Thyroid gland (tissue), 4 donors: ENCODE results near the gene UBE3A. TPM values are rescaled to one million over a fixed set of nuclear protein-coding genes. Genes with fewer than 3 reads are reported as not detected.

Source experiments
- DNase-seq, 2 donors: peaks; one replicate each; pipeline ENCODE4 v3.0.0-alpha.2; 2019
- H3K27ac ChIP-seq, 3 donors: fragments of 200-600 bp; sonication (generic); 1 replicate in 2 of 3; 2 replicates in 1 of 3; pipeline ENCODE4 v1.5.1; 2016 to 2019; ENCODE audit warnings: mild to moderate bottlenecking in 1 of 3, moderate library complexity in 1 of 3
- H3K27me3 ChIP-seq: fragments of 200-600 bp; sonication (generic); one replicate; pipeline ENCODE4 v1.5.1; 2019
- H3K36me3 ChIP-seq, 2 donors: fragments of 200-600 bp; sonication (generic); one replicate each; pipeline ENCODE4 v1.5.1; 2016 to 2019
- H3K4me1 ChIP-seq, 2 donors: fragments of 200-600 bp; sonication (generic); one replicate each; pipeline ENCODE4 v1.5.1; 2017 to 2019
- H3K4me3 ChIP-seq, 3 donors: fragments of 200-600 bp; sonication (generic); replicated peaks in 1 of 3; 1 replicate in 2 of 3; 2 replicates in 1 of 3; pipeline ENCODE4 v1.5.1; 2016; ENCODE audit warnings: mild to moderate bottlenecking in 1 of 3
- H3K9me3 ChIP-seq: fragments of 200-600 bp; sonication (generic); one replicate; pipeline ENCODE4 v1.5.1; 2017
- POLR2A ChIP-seq, 2 donors: fragments of 450-650 bp; IDR thresholded peaks; one replicate each; pipeline ENCODE4 v1.6.1; 2017; ENCODE audit warnings: antibody characterized with exemption in 2 of 2, mild to moderate bottlenecking in 2 of 2, moderate library complexity in 1 of 2
- WGBS, 2 donors: methylation state at CpG; one replicate each; pipeline ENCODE4 v1.1.5; 2017; 5-methylcytosine and 5-hydroxymethylcytosine counted together
- intact Hi-C: fragments of 100-400 bp; cut with DNase I; formaldehyde crosslinking; loops from one replicate; pipeline ENCODE4 v1.15.1; 2023
- total RNA-seq, 4 donors: library from RNA; depleted of rRNA; stranded (reverse); fragments of >200 nt; gene quantifications; one replicate each; pipeline ENCODE4 v1.2.3, GENCODE V29; 2016
- TF ChIP-seq, protein P1 (sequence below), 6 experiments: fragments of 200-600 bp in 3 of 6; fragments of 450-650 bp in 3 of 6; sonication (generic) in 3 of 6; IDR thresholded peaks; one replicate each; pipeline ENCODE4 v1.5.1; 2016 to 2019; ENCODE audit warnings: antibody characterized with exemption in 6 of 6, mild to moderate bottlenecking in 2 of 6, inconsistent platforms in 1 of 6, moderate library complexity in 1 of 6

UBE3A gene
- total RNA-seq, 4 donors from 2014 or later, result 88.6 to 140 (median 106) TPM

DNA sequence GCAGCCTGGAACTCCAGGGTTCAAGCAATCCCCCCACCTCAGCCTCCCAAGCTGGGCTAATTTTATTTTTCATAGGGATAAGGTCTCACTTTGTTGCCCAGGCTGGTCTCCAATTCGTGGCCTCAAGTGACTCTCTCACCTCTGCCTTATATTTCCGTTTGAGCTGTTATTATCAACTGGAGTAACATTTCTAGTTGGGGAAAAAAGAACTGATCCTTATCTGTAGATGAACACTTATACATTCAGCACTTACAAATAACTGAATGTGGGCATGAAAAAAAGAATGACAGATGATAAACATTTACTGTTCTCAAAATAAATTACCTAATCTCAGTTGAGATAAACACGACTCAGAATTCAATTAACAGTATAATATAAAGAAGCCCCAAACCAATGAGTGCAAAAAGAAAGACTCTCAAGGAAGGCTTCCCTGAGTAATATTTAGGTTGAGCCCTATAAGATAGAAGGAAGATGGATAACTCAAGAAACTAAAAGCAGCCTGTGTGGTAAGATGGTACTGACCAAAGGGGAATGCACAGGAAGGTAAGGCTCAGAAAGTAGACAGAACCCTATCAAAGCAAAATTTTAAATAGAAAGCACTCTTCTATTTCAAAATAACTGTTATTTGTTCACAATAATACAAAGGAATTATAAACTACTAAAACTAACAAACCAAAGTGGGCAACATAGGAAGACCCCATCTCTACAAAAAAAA is 11.8 kb downstream of the UBE3A start:
- TF ChIP-seq, protein P1, sequence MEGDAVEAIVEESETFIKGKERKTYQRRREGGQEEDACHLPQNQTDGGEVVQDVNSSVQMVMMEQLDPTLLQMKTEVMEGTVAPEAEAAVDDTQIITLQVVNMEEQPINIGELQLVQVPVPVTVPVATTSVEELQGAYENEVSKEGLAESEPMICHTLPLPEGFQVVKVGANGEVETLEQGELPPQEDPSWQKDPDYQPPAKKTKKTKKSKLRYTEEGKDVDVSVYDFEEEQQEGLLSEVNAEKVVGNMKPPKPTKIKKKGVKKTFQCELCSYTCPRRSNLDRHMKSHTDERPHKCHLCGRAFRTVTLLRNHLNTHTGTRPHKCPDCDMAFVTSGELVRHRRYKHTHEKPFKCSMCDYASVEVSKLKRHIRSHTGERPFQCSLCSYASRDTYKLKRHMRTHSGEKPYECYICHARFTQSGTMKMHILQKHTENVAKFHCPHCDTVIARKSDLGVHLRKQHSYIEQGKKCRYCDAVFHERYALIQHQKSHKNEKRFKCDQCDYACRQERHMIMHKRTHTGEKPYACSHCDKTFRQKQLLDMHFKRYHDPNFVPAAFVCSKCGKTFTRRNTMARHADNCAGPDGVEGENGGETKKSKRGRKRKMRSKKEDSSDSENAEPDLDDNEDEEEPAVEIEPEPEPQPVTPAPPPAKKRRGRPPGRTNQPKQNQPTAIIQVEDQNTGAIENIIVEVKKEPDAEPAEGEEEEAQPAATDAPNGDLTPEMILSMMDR (IDR thresholded peaks at IDR 0.05), result no peak
- no peak for TF ChIP-seq POLR2A (IDR thresholded peaks at IDR 0.05)
- H3K9me3 ChIP-seq, result no peaks in the 10 kb centered on the region
- intact Hi-C loops, result no loop called here
- peaks cover under 1 to 16% of the 10 kb centered on the region in 2 donors for H3K4me1 ChIP-seq
- H3K27me3 ChIP-seq, result no peaks in the 10 kb centered on the region
- no peak overlapping the region for H3K4me3 ChIP-seq
- no peak for DNase-seq
- H3K27ac ChIP-seq, result no peak overlapping the region
- 43 to 55% methylated on average over 3 of the region's 3 CpGs for WGBS, 2 donors
- H3K36me3 ChIP-seq, result no peaks in the 10 kb centered on the region

DNA sequence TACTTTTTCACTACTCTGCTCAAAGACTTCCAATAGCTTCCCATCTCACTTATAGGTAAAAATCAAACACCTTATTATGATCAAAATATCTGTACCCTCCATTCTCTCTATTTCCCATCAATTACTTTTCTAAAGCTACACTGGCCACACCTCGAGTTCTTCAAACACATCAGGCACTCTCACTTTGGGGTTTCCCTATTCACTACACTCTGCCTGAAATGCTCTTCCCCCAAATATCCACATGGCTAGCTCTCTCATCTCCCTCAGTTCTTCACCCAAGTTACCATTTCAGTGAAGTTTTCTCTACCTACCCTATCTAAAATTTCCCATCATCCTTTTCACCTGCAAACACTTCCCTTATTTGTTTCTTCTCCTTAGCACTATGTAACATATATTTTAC is 14.8 kb downstream of the UBE3A start:
- Histone ChIP-seq H3K27me3 (no peaks in the 10 kb centered on the region), H3K9me3 (no peaks in the 10 kb centered on the region), H3K36me3 (no peaks in the 10 kb centered on the region), H3K27ac (no peak overlapping the region), H3K4me1 (peaks cover 0 to 19% of the 10 kb centered on the region in 2 donors), H3K4me3 (no peak overlapping the region)
- 89 to 100% methylated on average over 1 of the region's 1 CpG for WGBS, 2 donors
- intact Hi-C loops, result no loop called here
- no peak for DNase-seq
- TF ChIP-seq, protein P1 (IDR thresholded peaks at IDR 0.05), result no peak
- no peak for TF ChIP-seq POLR2A (IDR thresholded peaks at IDR 0.05)

DNA sequence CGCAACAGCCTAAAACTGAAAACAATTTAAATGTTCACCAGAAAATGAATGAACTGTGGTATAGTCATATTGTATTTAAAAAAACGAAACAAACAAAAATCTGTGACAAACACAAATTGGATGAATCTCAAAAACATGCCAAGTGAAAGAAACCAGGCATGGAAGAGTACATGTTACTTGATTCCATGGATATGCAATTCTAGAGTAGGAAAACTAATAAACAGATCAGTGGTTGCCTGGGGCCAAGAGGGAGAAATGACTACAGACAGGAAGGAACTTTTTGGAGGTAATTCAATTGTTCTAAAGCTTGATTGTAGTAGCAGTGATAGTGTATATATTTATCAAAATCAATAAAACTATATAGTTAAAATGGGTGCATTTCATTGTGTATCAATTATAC is 16.8 kb downstream of the UBE3A start:
- H3K4me1 ChIP-seq, result peaks cover 0 to 21% of the 10 kb centered on the region in 2 donors
- WGBS, 2 donors, result 85% methylated on average over 2 of the region's 2 CpGs
- H3K27me3 ChIP-seq, result no peaks in the 10 kb centered on the region
- no peak for DNase-seq
- H3K36me3 ChIP-seq, result no peaks in the 10 kb centered on the region
- no peak overlapping the region for H3K27ac ChIP-seq
- TF ChIP-seq, protein P1 (IDR thresholded peaks at IDR 0.05), result no peak
- no peak for TF ChIP-seq POLR2A (IDR thresholded peaks at IDR 0.05)
- H3K4me3 ChIP-seq, result no peak overlapping the region
- no peaks in the 10 kb centered on the region for H3K9me3 ChIP-seq
- intact Hi-C loops, result no loop called here

DNA sequence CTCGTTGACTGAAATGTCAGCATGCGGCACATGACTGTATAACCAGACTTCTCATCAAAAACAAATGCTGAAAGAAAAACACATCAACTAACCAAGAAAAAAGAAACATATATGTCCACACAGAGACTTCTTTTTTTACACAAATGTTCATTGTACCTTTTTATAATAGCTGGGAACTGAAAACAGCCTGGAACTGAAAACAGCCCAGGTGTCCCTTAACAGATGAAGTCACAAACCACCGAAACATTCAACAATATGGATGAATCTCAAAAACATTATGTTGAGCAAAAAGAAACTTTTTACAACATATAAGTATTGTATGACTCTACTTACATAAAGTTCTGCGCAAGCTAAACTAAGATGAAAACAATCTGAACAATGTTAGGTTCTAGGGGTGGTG is 20.6 kb downstream of the UBE3A start:
- Histone ChIP-seq H3K4me1 (peaks cover 3 to 15% of the 10 kb centered on the region in 2 donors), H3K9me3 (no peaks in the 10 kb centered on the region), H3K36me3 (no peaks in the 10 kb centered on the region), H3K27me3 (no peaks in the 10 kb centered on the region), H3K4me3 (no peak overlapping the region), H3K27ac (no peak overlapping the region)
- TF ChIP-seq, protein P1 (IDR thresholded peaks at IDR 0.05), result no peak
- no peak for TF ChIP-seq POLR2A (IDR thresholded peaks at IDR 0.05)
- intact Hi-C loops, result no loop called here
- no peak for DNase-seq
- 74 to 94% methylated on average over 4 of the region's 4 CpGs for WGBS, 2 donors

DNA sequence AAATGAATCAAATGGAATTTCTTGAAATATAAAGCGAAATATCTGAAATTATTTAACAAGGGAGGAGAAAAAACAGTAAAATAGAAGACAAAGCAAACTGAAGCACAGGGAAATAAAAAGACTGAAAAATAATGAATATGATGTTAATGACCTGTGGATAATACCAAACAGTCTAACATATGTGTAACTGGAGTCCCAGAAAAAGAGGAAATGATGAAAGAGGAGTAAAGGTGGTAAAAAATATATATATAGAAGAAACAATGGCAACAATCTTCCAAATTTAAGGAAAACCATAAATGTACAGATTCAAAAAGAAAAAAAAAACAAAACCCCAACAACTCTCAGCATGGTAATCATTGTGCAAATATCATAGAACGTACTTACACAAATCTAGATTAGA is 21.2 kb downstream of the UBE3A start:
- DNase-seq, result no peak
- TF ChIP-seq, protein P1 (IDR thresholded peaks at IDR 0.05), result no peak
- TF ChIP-seq POLR2A (IDR thresholded peaks at IDR 0.05), result no peak
- no peaks in the 10 kb centered on the region for H3K27me3 ChIP-seq
- intact Hi-C loops, result no loop called here
- no peak overlapping the region for H3K4me3 ChIP-seq
- no peaks in the 10 kb centered on the region for H3K9me3 ChIP-seq
- H3K36me3 ChIP-seq, result no peaks in the 10 kb centered on the region
- WGBS, 2 donors, result 96% methylated on average over 2 of the region's 2 CpGs
- no peak overlapping the region for H3K27ac ChIP-seq
- peaks cover 3 to 15% of the 10 kb centered on the region in 2 donors for H3K4me1 ChIP-seq
